PC-9 (cell line): ENCODE results near the gene ARHGAP40. TPM values are rescaled to one million over a fixed set of nuclear protein-coding genes. Genes with fewer than 3 reads are reported as not detected.

Source experiments
- BruUV-seq: library from RNA; stranded (reverse); fragments of 400-500 nt; replicated peaks from 2 replicates; lab custom pipeline; 2021; lab: Mats Ljungman, UMichigan
- CTCF ChIA-PET: fragments of 300-600 bp; sonication (Branson Sonifier 250); formaldehyde crosslinking; loops from one replicate; lab custom pipeline; 2022; ENCODE audit warnings: antibody characterized with exemption; lab: Charles Lee
- POLR2A ChIA-PET: fragments of 300-600 bp; sonication (Branson Sonifier 250); formaldehyde crosslinking; loops from one replicate; lab custom pipeline; 2022; ENCODE audit warnings: antibody characterized with exemption; ENCODE audit not compliant: unreplicated experiment; lab: Charles Lee
- DNase-seq, 2 experiments: peaks; one replicate each; pipeline versions ENCODE4 v3.0.0 to v3.0.0-alpha.2; 2015 to 2022; ENCODE audit warnings: mixed read lengths in 1 of 2
- H2AFZ ChIP-seq: fragments of 200-600 bp; sonication (generic); 2 replicates; pipeline ENCODE4 v1.8.1; 2017; ENCODE audit warnings: antibody characterized with exemption
- H3F3A ChIP-seq: fragments of 200-600 bp; sonication (generic); 2 replicates; pipeline ENCODE4 v1.8.1; 2017; ENCODE audit warnings: antibody characterized with exemption, mild to moderate bottlenecking, low read depth; ENCODE audit not compliant: insufficient read depth
- H3K27ac ChIP-seq: fragments of 200-600 bp; sonication (generic); 2 replicates; pipeline ENCODE4 v1.6.1; 2016; ENCODE audit warnings: mixed run types
- H3K27me3 ChIP-seq: fragments of 200-600 bp; sonication (generic); 2 replicates; pipeline ENCODE4 v1.6.1; 2016; ENCODE audit warnings: low read depth, mixed run types; ENCODE audit not compliant: insufficient read depth
- H3K36me3 ChIP-seq: fragments of 200-600 bp; sonication (generic); 2 replicates; pipeline ENCODE4 v1.6.1; 2016; ENCODE audit warnings: low read depth, mixed run types
- H3K4me1 ChIP-seq: fragments of 200-600 bp; sonication (generic); replicated peaks from 2 replicates; pipeline ENCODE4 v1.6.1; 2016; ENCODE audit warnings: mixed run types; ENCODE audit not compliant: insufficient read depth
- H3K4me2 ChIP-seq: fragments of 200-600 bp; sonication (generic); 2 replicates; pipeline ENCODE4 v1.6.1; 2017; ENCODE audit warnings: mixed run types
- H3K4me3 ChIP-seq: fragments of 200-600 bp; sonication (generic); 2 replicates; pipeline ENCODE4 v1.6.1; 2016; ENCODE audit warnings: mixed run types
- H3K79me2 ChIP-seq: fragments of 200-600 bp; sonication (generic); 2 replicates; pipeline ENCODE4 v1.6.1; 2017; ENCODE audit warnings: low read depth, mixed run types
- H3K9me2 ChIP-seq: fragments of 200-600 bp; sonication (generic); 2 replicates; pipeline ENCODE4 v1.8.1; 2017; ENCODE audit warnings: mild to moderate bottlenecking; ENCODE audit not compliant: insufficient read depth
- H3K9me3 ChIP-seq: fragments of 200-600 bp; sonication (generic); 2 replicates; pipeline ENCODE4 v1.8.1; 2016; ENCODE audit warnings: low read depth; ENCODE audit not compliant: insufficient read depth
- H4K20me1 ChIP-seq: fragments of 200-600 bp; sonication (generic); 2 replicates; pipeline ENCODE4 v1.8.1; 2017; ENCODE audit not compliant: insufficient read depth
- CTCF ChIP-seq: fragments of 200-600 bp; sonication (generic); conservative IDR thresholded peaks from 2 replicates; pipeline ENCODE4 v1.6.1; 2017; ENCODE audit warnings: mixed run types, antibody characterized with exemption, mild to moderate bottlenecking, moderate library complexity
- EZH2 ChIP-seq: fragments of 200-600 bp; sonication (generic); IDR thresholded peaks from 2 replicates; pipeline ENCODE4 v1.8.0; 2017; ENCODE audit warnings: antibody characterized with exemption, low read depth
- intact Hi-C: fragments of 100-400 bp; cut with micrococcal nuclease; formaldehyde crosslinking; loops from one replicate; pipeline ENCODE4 v1.10.0; 2022; ENCODE audit not compliant: unreplicated experiment
- total RNA-seq: library from RNA; stranded (reverse); gene quantifications from 2 replicates; pipeline ENCODE4 v1.2.3, GENCODE V29; 2021

Gene ARHGAP40
- total RNA-seq, 1 experiment from 2014 or later, result 0.92 TPM

- Histone ChIP-seq H3K4me3 (no peak overlapping the region), H3K4me2 (no peak overlapping the region), H3K27ac (no peak overlapping the region), H3K27me3 (no peaks in the 10 kb centered on the region), H4K20me1 (0 out of 2 replicates have a peak, but pooled peaks cover 2% of the 10 kb centered on the region), H3K9me2 (no peaks in the 10 kb centered on the region), H3K79me2 (no peaks in the 10 kb centered on the region), H3K36me3 (no peaks in the 10 kb centered on the region), H3K4me1 (0 out of 2 replicates have a peak, but pooled peaks cover 5% of the 10 kb centered on the region), H3F3A (no peaks in the 10 kb centered on the region), H2AFZ (no peak overlapping the region), H3K9me3 (no peaks in the 10 kb centered on the region)
- no TSS peak for BruUV-seq
- intact Hi-C loops, result loop anchor here (5.0 kb wide), 2 partner anchors 88 to 307 kb away; no protein-coding TSS in a partner anchor
- no peak for DNase-seq
- CTCF ChIA-PET, result interaction anchor here (0.7 kb wide), 1 partner anchor 65 kb away, joined by 3 read pairs; no protein-coding TSS in a partner anchor
- POLR2A ChIA-PET, result no interaction called here
- TF ChIP-seq EZH2, result no peak
- TF ChIP-seq CTCF, result no peak
Observed at GRCh38 chr20:38644588-38645260, 43.1 kb downstream of the ARHGAP40 start.

DNA sequence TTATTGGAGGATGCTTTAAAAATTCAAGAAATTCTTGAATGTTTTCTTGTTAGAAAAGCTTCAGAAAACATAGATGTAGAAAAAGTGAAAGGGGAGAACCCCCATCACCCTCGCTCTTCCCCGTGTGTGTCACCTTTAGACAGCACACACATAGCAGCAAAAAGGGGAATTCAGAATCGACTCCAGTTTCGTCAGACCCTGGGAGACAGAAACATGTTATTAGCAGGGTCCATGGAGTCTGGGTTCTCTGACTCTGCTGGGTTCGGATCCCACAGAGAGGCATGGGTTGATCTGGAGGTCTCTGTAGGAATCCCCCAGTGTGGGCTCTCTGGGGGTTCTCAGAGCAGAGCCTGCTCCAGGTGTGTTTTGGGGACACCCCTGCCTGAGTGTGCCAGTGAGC lies 43.7 kb downstream of the ARHGAP40 start:
- no TSS peak for BruUV-seq

More for the DNA sequence above, 43.7 kb downstream of the ARHGAP40 start:
- no peaks in the 10 kb centered on the region for H3K79me2 ChIP-seq
- no peak overlapping the region for H3K27ac ChIP-seq
- no peaks in the 10 kb centered on the region for H3K9me3 ChIP-seq
- intact Hi-C loops, result loop anchor here (5.0 kb wide), 2 partner anchors 87 to 308 kb away; no protein-coding TSS in a partner anchor
- TF ChIP-seq CTCF, result no peak
- TF ChIP-seq EZH2, result no peak
- POLR2A ChIA-PET, result no interaction called here
- H4K20me1 ChIP-seq, result 0 out of 2 replicates have a peak, but pooled peaks cover 2% of the 10 kb centered on the region
- no peak overlapping the region for H3K4me3 ChIP-seq
- H2AFZ ChIP-seq, result no peak overlapping the region
- no peaks in the 10 kb centered on the region for H3F3A ChIP-seq
- H3K27me3 ChIP-seq, result no peaks in the 10 kb centered on the region
- no peaks in the 10 kb centered on the region for H3K36me3 ChIP-seq
- CTCF ChIA-PET, result interaction anchor here (0.7 kb wide), 1 partner anchor 66 kb away, joined by 3 read pairs; no protein-coding TSS in a partner anchor
- H3K4me2 ChIP-seq, result no peak overlapping the region
- no peak for DNase-seq
- H3K4me1 ChIP-seq, result 0 out of 2 replicates have a peak, but pooled peaks cover 5% of the 10 kb centered on the region
- H3K9me2 ChIP-seq, result no peaks in the 10 kb centered on the region
